ENCODE results near the gene SALL4. TPM values are rescaled to one million over a fixed set of nuclear protein-coding genes. Genes with fewer than 3 reads are reported as not detected.
"Not testable (repeated sequence)": the region's sequence is repeated elsewhere in the genome, so short reads cannot be mapped to it uniquely, and the experiment has no call there.

The SALL4 gene
- total RNA-seq, 1 donor from 2014 or later: not detected

DNA sequence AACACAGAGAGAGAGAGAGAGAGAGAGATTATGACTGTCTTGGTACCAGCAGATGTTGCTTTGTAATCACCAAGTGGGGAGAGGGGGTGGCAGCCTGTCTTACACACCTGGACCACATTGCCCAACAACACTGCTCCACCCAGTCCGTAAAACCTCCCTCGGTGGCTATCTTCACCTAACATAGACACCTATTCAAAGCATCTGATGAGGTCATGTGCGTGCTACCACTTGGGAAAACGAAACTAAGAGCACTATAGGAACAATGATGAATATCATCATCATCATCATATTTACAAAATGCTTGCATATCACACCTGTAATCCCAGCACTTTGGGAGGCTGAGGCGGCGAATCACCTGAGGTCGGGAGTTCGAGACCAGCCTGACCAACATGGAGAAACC lies 24.1 kb upstream of the SALL4 start:
- no peaks in the 10 kb centered on the region for H3K9me3 Mint-ChIP-seq
- ChIA-PET POLR2A (no interaction called here), CTCF (no interaction called here)
- H3K4me1 Mint-ChIP-seq: peaks cover 2% of the 10 kb centered on the region
- intact Hi-C loops (cut with micrococcal nuclease): no loop called here
- no peak for ATAC-seq (ENCODE audit: low read depth)
- H3K36me3 Mint-ChIP-seq (ENCODE audit: low read depth): no peaks in the 10 kb centered on the region
- no peak overlapping the region for H3K27ac Mint-ChIP-seq
- H3K27me3 Mint-ChIP-seq: no peaks in the 10 kb centered on the region
- no peak overlapping the region for H3K4me3 Mint-ChIP-seq
- TF ChIP-seq, protein P1, sequence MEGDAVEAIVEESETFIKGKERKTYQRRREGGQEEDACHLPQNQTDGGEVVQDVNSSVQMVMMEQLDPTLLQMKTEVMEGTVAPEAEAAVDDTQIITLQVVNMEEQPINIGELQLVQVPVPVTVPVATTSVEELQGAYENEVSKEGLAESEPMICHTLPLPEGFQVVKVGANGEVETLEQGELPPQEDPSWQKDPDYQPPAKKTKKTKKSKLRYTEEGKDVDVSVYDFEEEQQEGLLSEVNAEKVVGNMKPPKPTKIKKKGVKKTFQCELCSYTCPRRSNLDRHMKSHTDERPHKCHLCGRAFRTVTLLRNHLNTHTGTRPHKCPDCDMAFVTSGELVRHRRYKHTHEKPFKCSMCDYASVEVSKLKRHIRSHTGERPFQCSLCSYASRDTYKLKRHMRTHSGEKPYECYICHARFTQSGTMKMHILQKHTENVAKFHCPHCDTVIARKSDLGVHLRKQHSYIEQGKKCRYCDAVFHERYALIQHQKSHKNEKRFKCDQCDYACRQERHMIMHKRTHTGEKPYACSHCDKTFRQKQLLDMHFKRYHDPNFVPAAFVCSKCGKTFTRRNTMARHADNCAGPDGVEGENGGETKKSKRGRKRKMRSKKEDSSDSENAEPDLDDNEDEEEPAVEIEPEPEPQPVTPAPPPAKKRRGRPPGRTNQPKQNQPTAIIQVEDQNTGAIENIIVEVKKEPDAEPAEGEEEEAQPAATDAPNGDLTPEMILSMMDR (IDR thresholded peaks at IDR 0.05): no peak
- DNase-seq: no peak

DNA sequence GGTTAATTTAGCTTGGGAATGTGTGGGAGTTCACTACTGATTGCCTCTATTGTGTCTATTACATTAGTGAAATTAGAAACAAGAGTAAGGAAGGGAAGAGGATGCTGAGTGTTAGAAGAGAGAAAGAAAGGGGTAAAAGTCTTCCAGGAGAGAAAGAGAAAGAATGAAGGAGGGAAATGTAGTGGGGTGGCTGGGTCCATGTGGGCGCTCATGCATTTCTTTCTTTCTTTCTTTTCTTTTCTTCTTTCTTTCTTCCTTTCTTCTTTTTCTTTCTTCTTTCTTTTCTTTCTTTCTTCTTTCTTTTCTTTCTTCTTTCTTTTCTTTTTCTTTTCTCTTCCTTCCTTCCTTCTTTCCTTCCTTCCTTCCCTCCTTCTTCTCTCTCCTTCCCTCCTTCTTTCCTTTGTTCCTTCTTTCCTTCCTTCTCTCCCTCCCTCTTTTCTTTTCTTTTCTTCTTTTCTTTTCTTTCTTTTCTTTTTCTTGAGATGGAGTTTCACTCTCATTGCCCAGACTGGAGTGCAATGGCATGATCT lies 16.2 kb upstream of the SALL4 start:
- POLR2A ChIA-PET: no interaction called here
- Mint-ChIP-seq H3K27me3 (peaks cover 5% of the 10 kb centered on the region), H3K4me3 (no peak overlapping the region), H3K9me3 (no peaks in the 10 kb centered on the region), H3K36me3 (ENCODE audit: low read depth) (no peaks in the 10 kb centered on the region), H3K4me1 (no peaks in the 10 kb centered on the region), H3K27ac (no peak overlapping the region)
- CTCF ChIA-PET: no interaction called here
- intact Hi-C loops (cut with micrococcal nuclease): no loop called here
- ATAC-seq (ENCODE audit: low read depth) (no peak), DNase-seq (no peak)
- TF ChIP-seq, protein P1 (IDR thresholded peaks at IDR 0.05): no peak

DNA sequence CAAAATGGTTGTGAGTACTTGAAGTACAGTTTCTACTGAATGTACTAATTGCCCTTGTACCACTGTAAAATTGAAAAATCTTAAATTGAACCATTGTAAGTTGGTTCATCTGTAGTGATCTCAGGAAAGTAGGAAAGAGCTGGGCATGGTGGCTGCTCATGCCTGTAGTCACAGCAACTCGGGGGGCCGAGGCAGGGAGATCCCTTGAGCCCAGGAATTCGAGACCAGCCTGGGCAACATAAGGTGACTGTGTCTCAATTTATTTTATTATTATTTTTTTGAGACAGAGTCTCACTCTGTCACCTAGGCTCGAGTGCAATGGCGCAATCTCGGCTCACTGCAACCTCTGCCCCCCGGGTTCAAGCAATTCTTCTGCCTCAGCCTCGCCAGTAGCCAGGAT lies 14.5 kb upstream of the SALL4 start:
- POLR2A ChIA-PET; H3K4me3 Mint-ChIP-seq; DNase-seq; H3K4me1 Mint-ChIP-seq; H3K9me3 Mint-ChIP-seq; CTCF ChIA-PET; H3K36me3 Mint-ChIP-seq (ENCODE audit: low read depth); intact Hi-C loops (cut with micrococcal nuclease); ATAC-seq (ENCODE audit: low read depth); H3K27me3 Mint-ChIP-seq; H3K27ac Mint-ChIP-seq: not testable (repeated sequence)

DNA sequence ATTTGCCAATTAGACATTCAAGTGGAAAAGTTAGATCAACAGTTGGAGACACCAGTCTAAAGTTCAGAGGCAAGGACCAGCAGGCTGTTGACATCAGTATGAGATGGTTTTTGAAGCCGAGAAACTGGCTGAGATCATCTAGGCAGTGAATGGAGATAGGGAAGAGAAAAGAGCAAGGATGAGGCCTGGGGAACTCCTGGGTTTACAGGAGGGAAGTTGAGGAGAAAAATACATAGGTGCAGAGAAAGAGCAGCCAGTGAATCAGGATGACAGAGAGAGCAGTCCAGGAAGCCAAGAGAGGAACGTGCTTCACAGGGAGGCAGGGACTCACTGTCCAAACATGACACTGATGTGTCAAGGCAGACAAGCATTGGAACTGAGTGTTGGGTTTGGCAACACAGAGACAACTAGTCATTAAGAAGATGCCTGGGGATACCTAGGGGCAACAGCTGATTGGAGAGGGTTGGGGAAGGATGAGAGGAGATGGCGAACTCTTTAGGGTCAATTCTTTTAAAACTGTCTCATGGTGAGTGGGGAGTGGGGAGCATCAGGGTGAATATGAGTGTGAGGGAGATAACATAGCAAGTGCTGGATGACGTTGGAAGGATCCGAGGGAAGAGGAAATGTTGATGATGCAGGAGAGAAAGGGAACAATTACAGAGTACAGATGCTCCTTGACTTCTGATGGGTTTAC lies 13.2 kb upstream of the SALL4 start:
- intact Hi-C loops (cut with micrococcal nuclease): no loop called here
- no peaks in the 10 kb centered on the region for H3K4me1 Mint-ChIP-seq
- DNase-seq (no peak), ATAC-seq (ENCODE audit: low read depth) (no peak)
- no peaks in the 10 kb centered on the region for H3K36me3 Mint-ChIP-seq (ENCODE audit: low read depth)
- H3K4me3 Mint-ChIP-seq: no peak overlapping the region
- CTCF ChIA-PET: no interaction called here
- TF ChIP-seq, protein P1 (IDR thresholded peaks at IDR 0.05): no peak
- H3K9me3 Mint-ChIP-seq: no peaks in the 10 kb centered on the region
- POLR2A ChIA-PET: no interaction called here
- H3K27me3 Mint-ChIP-seq: peaks cover 8% of the 10 kb centered on the region
- H3K27ac Mint-ChIP-seq: no peak overlapping the region

DNA sequence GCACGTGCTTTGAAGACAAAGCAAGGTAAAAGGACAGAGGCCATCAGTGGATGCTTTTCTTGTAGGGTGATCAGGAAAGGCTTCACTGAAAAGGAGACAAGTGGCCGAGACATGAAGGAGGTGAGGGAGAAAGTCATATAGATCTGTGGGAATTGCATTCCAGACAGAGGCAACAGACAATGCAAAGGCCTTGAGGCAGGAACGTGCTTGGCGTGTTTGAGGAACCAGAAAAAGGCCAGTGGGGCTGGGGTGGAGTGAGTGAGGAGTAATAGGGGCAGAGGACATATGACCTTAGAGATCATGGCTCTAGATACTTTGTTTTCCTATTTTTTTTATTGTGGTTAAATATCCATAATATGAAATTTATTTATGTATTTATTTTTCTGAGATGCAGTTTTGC lies 10.5 kb upstream of the SALL4 start:
- peaks cover 5% of the 10 kb centered on the region for H3K27me3 Mint-ChIP-seq

More for the DNA sequence above, 10.5 kb upstream of the SALL4 start:
- ChIA-PET CTCF (no interaction called here), POLR2A (no interaction called here)
- intact Hi-C loops (cut with micrococcal nuclease): no loop called here
- TF ChIP-seq, protein P1 (IDR thresholded peaks at IDR 0.05): no peak
- Mint-ChIP-seq H3K27ac (no peak overlapping the region), H3K4me1 (no peaks in the 10 kb centered on the region), H3K9me3 (no peaks in the 10 kb centered on the region), H3K36me3 (ENCODE audit: low read depth) (no peaks in the 10 kb centered on the region), H3K4me3 (no peak overlapping the region)
- DNase-seq (no peak), ATAC-seq (ENCODE audit: low read depth) (no peak)
